Natural killer cell (primary cell): Measurements from ENCODE around the gene FBXL4. TPM values are rescaled to one million over a fixed set of nuclear protein-coding genes. Genes with fewer than 3 reads are reported as not detected.

ENCODE experiments used
- ATAC-seq, 3 donors: fragments of 150-1000 bp in 2 of 3; fragments of 200-7000 bp in 1 of 3; cut with Tn5 transposase; 1 replicate in 1 of 3; 2 replicates in 2 of 3; pipeline ENCODE4 v1.10.0; 2021; ENCODE audit warnings: mild to moderate bottlenecking in 2 of 3, moderate library complexity in 2 of 3
- DNase-seq, 2 donors: peaks; one replicate each; pipeline versions ENCODE4 v3.0.0 to v3.0.0-alpha.2; 2013 to 2021; ENCODE audit warnings: mixed read lengths in 1 of 2
- H3K27ac ChIP-seq: one replicate; pipeline ENCODE4 v1.5.1; 2013; ENCODE audit warnings: mild to moderate bottlenecking, low read length
- H3K27me3 ChIP-seq: one replicate; pipeline ENCODE4 v1.6.1; 2013; ENCODE audit warnings: low read length; ENCODE audit not compliant: control insufficient read depth, insufficient read depth
- H3K36me3 ChIP-seq: one replicate; pipeline ENCODE4 v1.6.1; 2013; ENCODE audit warnings: low read length; ENCODE audit not compliant: control insufficient read depth, insufficient read depth
- H3K4me1 ChIP-seq: one replicate; pipeline ENCODE4 v1.6.1; 2013; ENCODE audit warnings: low read length; ENCODE audit not compliant: control insufficient read depth, insufficient read depth
- H3K4me3 ChIP-seq: one replicate; pipeline ENCODE4 v1.5.1; 2013; ENCODE audit warnings: low read length
- H3K9me3 ChIP-seq: one replicate; pipeline ENCODE4 v1.6.1; 2013; ENCODE audit warnings: low read length; ENCODE audit not compliant: control insufficient read depth, insufficient read depth
- H3K27ac Mint-ChIP-seq, 2 donors: one replicate each; pipeline ENCODE4 v1.8.0; 2022; ENCODE audit warnings: mild to moderate bottlenecking in 2 of 2, mixed read lengths in 2 of 2, moderate library complexity in 1 of 2
- H3K27me3 Mint-ChIP-seq, 2 donors: one replicate each; pipeline ENCODE4 v1.8.0; 2022; ENCODE audit warnings: low read depth in 2 of 2, mixed read lengths in 2 of 2
- H3K36me3 Mint-ChIP-seq: one replicate; pipeline ENCODE4 v1.8.0; 2022; ENCODE audit warnings: mixed read lengths
- H3K4me1 Mint-ChIP-seq, 2 donors: one replicate each; pipeline ENCODE4 v1.8.0; 2022; ENCODE audit warnings: mixed read lengths in 2 of 2
- H3K4me3 Mint-ChIP-seq: one replicate; pipeline ENCODE4 v1.8.0; 2022; ENCODE audit warnings: mild to moderate bottlenecking, moderate library complexity, mixed read lengths
- H3K9me3 Mint-ChIP-seq, 2 donors: one replicate each; pipeline ENCODE4 v1.8.0; 2022; ENCODE audit warnings: mixed read lengths in 2 of 2
- CTCF ChIP-seq: fragments of 200-600 bp; IDR thresholded peaks from one replicate; pipeline ENCODE4 v1.8.0; 2022; ENCODE audit warnings: antibody characterized with exemption
- WGBS: methylation state at CpG from one replicate; pipeline ENCODE4 v1.1.7; 2013; ENCODE audit warnings: missing lambda C conversion rate; ENCODE audit not compliant: insufficient coverage; 5-methylcytosine and 5-hydroxymethylcytosine counted together
- intact Hi-C: fragments of 100-400 bp; cut with micrococcal nuclease; formaldehyde crosslinking; loops from one replicate; pipeline ENCODE4 v1.14.2; 2022
- total RNA-seq, 4 donors: library from RNA; stranded (reverse); fragments of 120-200 nt in 1 of 4; gene quantifications; one replicate each; pipeline versions ENCODE4 v1.2.3 to v1.2.4, GENCODE V29; 2013 to 2022

The FBXL4 gene
- total RNA-seq, 3 donors from 2014 or later (not counting 1 experiment from before 2014, with no cell fraction given) = 8.8 to 15.1 (median 11.3) TPM

GRCh38 chr6:98832284-98833056 is 115.3 kb downstream of the FBXL4 start:
- no peak overlapping the region for H3K27ac Mint-ChIP-seq
- intact Hi-C loops = no loop called here
- Histone ChIP-seq H3K4me1 (peaks cover 46% of the 10 kb centered on the region), H3K27me3 (peaks cover 76% of the 10 kb centered on the region), H3K9me3 (peaks cover 2% of the 10 kb centered on the region), H3K27ac (no peak overlapping the region), H3K36me3 (no peaks in the 10 kb centered on the region), H3K4me3 (no peak overlapping the region)
- no peaks in the 10 kb centered on the region for H3K36me3 Mint-ChIP-seq
- H3K4me1 Mint-ChIP-seq = peaks cover 31 to 53% of the 10 kb centered on the region in 2 donors
- WGBS = 5% methylated on average over 59 of the region's 59 CpGs
- H3K9me3 Mint-ChIP-seq = no peaks in the 10 kb centered on the region
- DNase-seq (no peak), ATAC-seq (no peak)
- no peak for TF ChIP-seq CTCF
- peaks cover 68 to 74% of the 10 kb centered on the region in 2 donors for H3K27me3 Mint-ChIP-seq
- peak overlapping the region; percentile 96 for H3K4me3 Mint-ChIP-seq

GRCh38 chr6:98831959-98832283 is 115.8 kb downstream of the FBXL4 start:
- H3K27ac Mint-ChIP-seq = no peak overlapping the region
- no peaks in the 10 kb centered on the region for H3K36me3 Mint-ChIP-seq
- H3K36me3 ChIP-seq = no peaks in the 10 kb centered on the region
- no peak overlapping the region for H3K4me3 ChIP-seq
- intact Hi-C loops = no loop called here
- H3K4me3 Mint-ChIP-seq = peak overlapping the region; percentile 40
- DNase-seq (no peak), ATAC-seq (no peak)
- H3K9me3 Mint-ChIP-seq = no peaks in the 10 kb centered on the region
- H3K4me1 Mint-ChIP-seq = peaks cover 31 to 53% of the 10 kb centered on the region in 2 donors
- H3K27ac ChIP-seq = no peak overlapping the region
- H3K27me3 Mint-ChIP-seq = peaks cover 68 to 74% of the 10 kb centered on the region in 2 donors
- TF ChIP-seq CTCF = no peak
- H3K4me1 ChIP-seq = peaks cover 46% of the 10 kb centered on the region
- WGBS = 2% methylated on average over 8 of the region's 11 CpGs
- H3K9me3 ChIP-seq = peaks cover 2% of the 10 kb centered on the region
- H3K27me3 ChIP-seq = peaks cover 76% of the 10 kb centered on the region

- no peaks in the 10 kb centered on the region for H3K36me3 ChIP-seq
- no peak for TF ChIP-seq CTCF
- H3K36me3 Mint-ChIP-seq = no peaks in the 10 kb centered on the region
- intact Hi-C loops = no loop called here
- H3K4me1 Mint-ChIP-seq = peaks cover 31 to 53% of the 10 kb centered on the region in 2 donors
- 8% methylated on average over 58 of the region's 58 CpGs for WGBS
- no peak overlapping the region for H3K27ac Mint-ChIP-seq
- H3K27me3 ChIP-seq = peaks cover 75% of the 10 kb centered on the region
- H3K9me3 ChIP-seq = peaks cover 2% of the 10 kb centered on the region
- ATAC-seq (no peak), DNase-seq (no peak)
- peaks cover 46% of the 10 kb centered on the region for H3K4me1 ChIP-seq
- H3K4me3 Mint-ChIP-seq = peak overlapping the region; percentile 74
- H3K9me3 Mint-ChIP-seq = no peaks in the 10 kb centered on the region
- H3K27ac ChIP-seq = no peak overlapping the region
- H3K27me3 Mint-ChIP-seq = peaks cover 68 to 74% of the 10 kb centered on the region in 2 donors
- H3K4me3 ChIP-seq = no peak overlapping the region
Measured at GRCh38 chr6:98831057-98831958, 116.4 kb downstream of the FBXL4 start.
